Kidney epithelial cell (primary cell): Measurements from ENCODE around the gene LAMA5. TPM values are rescaled to one million over a fixed set of nuclear protein-coding genes. Genes with fewer than 3 reads are reported as not detected.
A peak's percentile ranks its signal among the peaks of the same experiment; 100 is the strongest.

Experiments used
- DNase-seq: peaks from one replicate; pipeline ENCODE4 v3.0.0-alpha.2; 2010; ENCODE audit warnings: low read depth
- H3K27me3 ChIP-seq: 2 replicates; pipeline ENCODE4 v1.6.0; 2011; ENCODE audit warnings: low read length; ENCODE audit not compliant: control insufficient read depth, insufficient read depth
- H3K36me3 ChIP-seq: 2 replicates; pipeline ENCODE4 v1.5.1; 2011; ENCODE audit warnings: low read length; ENCODE audit not compliant: control insufficient read depth, insufficient read depth
- H3K4me3 ChIP-seq: 2 replicates; pipeline ENCODE4 v1.5.1; 2011; ENCODE audit warnings: low read depth, mild to moderate bottlenecking, control low read depth, low read length
- CTCF ChIP-seq: IDR thresholded peaks from 2 replicates; pipeline ENCODE4 v1.5.1; 2011; ENCODE audit warnings: mild to moderate bottlenecking, moderate library complexity, low read length, control low read depth, inconsistent platforms; ENCODE audit not compliant: insufficient read depth, poor library complexity, severe bottlenecking
- total RNA-seq: library from RNA; depleted of rRNA; stranded (reverse); fragments of >200 nt; gene quantifications from 2 replicates; pipeline ENCODE4 v1.2.3, GENCODE V29; 2015

Gene LAMA5
- total RNA-seq, 1 donor from 2014 or later = 359 TPM

GRCh38 chr20:62307226-62308101 is 59.6 kb downstream of the LAMA5 start:
- no peak for TF ChIP-seq CTCF
- H3K36me3 ChIP-seq = peaks cover 11% of the 10 kb centered on the region

GRCh38 chr20:62306414-62307187 is 60.5 kb downstream of the LAMA5 start:
- H3K27me3 ChIP-seq = no peaks in the 10 kb centered on the region
- peaks cover 9% of the 10 kb centered on the region for H3K36me3 ChIP-seq
- no peak for DNase-seq
- TF ChIP-seq CTCF = no peak
- no peak overlapping the region for H3K4me3 ChIP-seq

More at GRCh38 chr20:62307226-62308101, 59.6 kb downstream of the LAMA5 start:
- no peaks in the 10 kb centered on the region for H3K27me3 ChIP-seq
- no peak for DNase-seq
- H3K4me3 ChIP-seq = no peak overlapping the region

- DNase-seq = no peak
- no peaks in the 10 kb centered on the region for H3K27me3 ChIP-seq
- TF ChIP-seq CTCF = no peak
- H3K36me3 ChIP-seq = peaks cover 9% of the 10 kb centered on the region
- no peak overlapping the region for H3K4me3 ChIP-seq
Observed at GRCh38 chr20:62305765-62306413, 61.2 kb downstream of the LAMA5 start.

GRCh38 chr20:62305149-62305764 is 61.9 kb downstream of the LAMA5 start:
- Histone ChIP-seq H3K36me3 (peaks cover 8% of the 10 kb centered on the region), H3K27me3 (no peaks in the 10 kb centered on the region), H3K4me3 (no peak overlapping the region)
- no peak for TF ChIP-seq CTCF
- DNase-seq = no peak

- peaks cover 8% of the 10 kb centered on the region for H3K36me3 ChIP-seq
- H3K4me3 ChIP-seq = peak overlapping the region; percentile 79
- no peak for TF ChIP-seq CTCF
- no peaks in the 10 kb centered on the region for H3K27me3 ChIP-seq
- DNase-seq = no peak
Observed at GRCh38 chr20:62304331-62305148, 62.6 kb downstream of the LAMA5 start.
